Suppressor macrophage treated with lipopolysaccharide for 4 hours (primary cell): ENCODE data around the gene ODF4.

Experiments used
- DNase-seq: peaks from one replicate; pipeline ENCODE4 v3.0.0-alpha.2; 2020

Gene ODF4, protein sequence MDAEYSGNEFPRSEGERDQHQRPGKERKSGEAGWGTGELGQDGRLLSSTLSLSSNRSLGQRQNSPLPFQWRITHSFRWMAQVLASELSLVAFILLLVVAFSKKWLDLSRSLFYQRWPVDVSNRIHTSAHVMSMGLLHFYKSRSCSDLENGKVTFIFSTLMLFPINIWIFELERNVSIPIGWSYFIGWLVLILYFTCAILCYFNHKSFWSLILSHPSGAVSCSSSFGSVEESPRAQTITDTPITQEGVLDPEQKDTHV

DNA sequence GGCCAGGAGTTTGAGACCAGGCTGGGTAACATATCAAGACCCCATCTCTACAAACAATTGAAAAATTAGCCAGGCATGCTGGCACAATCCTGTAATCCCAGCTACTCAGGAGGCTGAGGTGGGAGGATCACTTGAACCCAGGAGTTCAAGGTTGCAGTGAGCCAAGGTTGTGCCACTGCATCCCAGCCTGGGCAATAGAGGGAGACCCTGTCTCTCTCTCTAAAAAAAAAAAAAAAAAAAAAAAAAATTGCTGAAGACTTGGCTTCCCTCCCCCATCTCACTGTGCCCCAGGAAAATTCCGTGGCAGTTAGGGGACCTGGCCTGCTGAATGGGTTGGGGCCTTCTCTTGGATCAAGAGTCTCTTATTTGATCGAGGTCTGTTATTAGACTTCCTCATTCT is at the start of gene ODF4:
ODF4 (plus strand) TSS at position 301 of the 400 bp plus-strand sequence. CDS start 212 bp downstream, outside the sequence.
- no peak for DNase-seq

GRCh38 chr17:8290043-8290442 is 49.6 kb upstream of the ODF4 start:
- no peak for DNase-seq

- DNase-seq = peak; percentile 51
Observed at GRCh38 chr17:8292639-8293395, 46.8 kb upstream of the ODF4 start.

- no peak for DNase-seq
Observed at GRCh38 chr17:8294361-8294760, 45.3 kb upstream of the ODF4 start.

DNA sequence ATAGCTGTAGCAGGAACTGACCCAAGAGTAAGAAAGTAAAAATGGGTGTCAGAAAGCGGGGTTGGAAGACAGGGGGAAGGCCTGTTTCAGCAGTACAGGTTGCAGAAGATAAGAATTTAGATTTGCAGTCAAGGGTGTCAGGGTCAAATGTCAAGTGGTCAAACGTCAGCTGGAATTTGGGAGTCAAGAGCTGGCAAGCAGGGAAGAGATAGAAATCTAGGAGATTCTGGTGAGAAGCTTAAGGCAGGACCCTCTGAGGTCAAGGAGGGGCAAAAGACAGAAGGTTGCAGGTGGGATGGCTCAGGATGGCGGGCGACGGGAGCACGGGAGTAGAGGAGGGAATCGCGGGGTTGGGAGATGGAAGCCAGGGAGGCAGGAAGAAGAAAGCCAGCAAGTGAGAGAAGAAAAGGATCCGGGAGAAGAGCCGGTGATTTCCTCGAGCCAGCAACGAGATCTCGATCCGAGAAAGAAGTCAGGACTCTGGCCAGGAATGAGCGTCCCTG is 44.8 kb upstream of the ODF4 start:
- DNase-seq = no peak

GRCh38 chr17:8300226-8300625 is 39.4 kb upstream of the ODF4 start:
- DNase-seq = no peak

- DNase-seq = peak; percentile 75
Observed at GRCh38 chr17:8300627-8301242, 38.9 kb upstream of the ODF4 start.

GRCh38 chr17:8310601-8311123 is 29.0 kb upstream of the ODF4 start:
- DNase-seq = no peak

- DNase-seq = no peak
Observed at GRCh38 chr17:8311131-8311790, 28.4 kb upstream of the ODF4 start.

- DNase-seq = no peak
Observed at GRCh38 chr17:8312251-8312650, 27.4 kb upstream of the ODF4 start.

GRCh38 chr17:8312726-8313600 is 26.7 kb upstream of the ODF4 start:
- no peak for DNase-seq

DNA sequence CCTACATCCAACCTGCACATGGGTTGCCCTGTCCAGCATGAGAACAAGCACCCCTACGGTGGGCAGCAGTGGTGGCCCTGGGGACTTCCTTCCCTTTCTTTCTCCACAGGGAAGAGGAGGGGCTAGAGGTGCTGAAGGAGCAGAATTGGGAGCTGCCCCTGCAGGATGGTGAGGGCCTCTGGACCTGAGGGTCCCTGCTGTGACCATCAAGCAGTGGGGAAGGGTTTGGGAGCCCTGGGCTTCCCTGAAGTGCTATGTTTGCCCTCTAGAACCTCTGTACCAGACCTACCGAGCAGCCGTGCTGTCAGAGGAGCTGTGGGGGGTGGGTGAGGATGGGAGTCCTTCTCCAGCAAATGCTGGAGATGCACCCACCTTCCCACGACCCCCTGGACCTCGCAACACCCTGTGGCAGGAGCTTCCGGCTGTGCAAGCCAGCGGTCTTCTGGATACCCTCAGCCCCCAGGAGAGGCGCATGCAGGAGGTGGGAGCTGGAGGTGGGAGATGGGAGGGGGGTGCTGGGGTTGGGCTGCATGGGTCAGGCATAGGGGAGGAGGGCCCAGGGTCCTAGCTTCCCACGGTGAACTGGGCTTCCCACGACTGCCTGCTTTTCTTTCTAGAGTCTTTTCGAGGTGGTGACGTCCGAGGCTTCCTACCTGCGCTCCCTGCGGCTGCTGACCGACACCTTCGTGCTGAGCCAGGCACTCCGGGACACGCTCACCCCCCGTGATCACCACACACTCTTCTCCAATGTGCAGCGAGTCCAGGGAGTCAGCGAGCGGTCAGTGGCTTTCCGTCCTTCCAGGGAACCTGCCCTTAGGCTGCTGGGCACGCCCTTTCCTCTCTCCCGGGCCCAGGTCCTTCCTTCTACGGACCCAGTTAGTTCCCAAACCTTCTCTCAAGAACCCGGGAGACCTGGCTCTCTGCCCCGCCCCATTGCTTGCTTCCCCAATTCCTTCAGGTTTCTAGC is 24.6 kb upstream of the ODF4 start:
- DNase-seq = no peak

DNA sequence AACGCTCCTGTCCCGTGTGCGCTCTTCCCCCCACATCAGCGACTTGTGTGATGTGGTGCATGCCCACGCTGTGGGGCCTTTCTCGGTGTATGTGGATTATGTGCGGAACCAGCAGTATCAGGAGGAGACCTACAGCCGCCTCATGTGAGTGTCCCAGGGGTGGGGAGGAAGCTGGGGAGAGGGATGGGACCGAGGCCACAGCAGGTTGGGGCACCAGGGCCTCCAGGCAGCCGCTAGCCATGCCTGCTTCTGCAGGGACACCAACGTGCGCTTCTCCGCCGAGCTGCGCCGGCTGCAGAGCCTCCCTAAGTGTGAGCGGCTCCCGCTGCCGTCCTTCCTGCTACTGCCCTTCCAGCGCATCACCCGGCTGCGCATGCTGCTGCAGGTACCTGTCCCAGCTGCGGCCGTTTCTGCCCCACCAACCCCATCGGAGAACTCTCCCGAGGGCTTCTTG is 23.8 kb upstream of the ODF4 start:
- DNase-seq = no peak

GRCh38 chr17:8318010-8318935 is 21.4 kb upstream of the ODF4 start:
- no peak for DNase-seq

DNA sequence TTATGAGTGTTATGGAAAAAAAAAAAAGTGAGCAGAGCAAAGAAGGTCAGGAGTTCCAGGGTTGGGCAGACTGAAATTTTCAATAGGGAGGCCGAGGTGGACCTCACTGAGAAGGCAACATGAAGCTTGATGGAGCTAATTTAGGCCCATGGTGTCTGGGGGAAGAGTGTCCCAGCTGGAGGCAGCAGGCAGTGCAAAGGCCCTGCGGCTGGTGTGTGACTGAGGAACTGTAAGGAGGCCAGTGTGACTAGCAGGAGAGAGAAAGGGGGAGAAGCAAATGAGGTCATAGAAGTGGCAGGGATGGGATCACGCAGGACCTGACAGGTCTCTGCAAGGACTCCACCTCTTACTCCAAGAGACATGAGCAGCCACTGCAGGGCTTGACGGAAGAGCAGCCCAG is 19.4 kb upstream of the ODF4 start:
- no peak for DNase-seq

DNA sequence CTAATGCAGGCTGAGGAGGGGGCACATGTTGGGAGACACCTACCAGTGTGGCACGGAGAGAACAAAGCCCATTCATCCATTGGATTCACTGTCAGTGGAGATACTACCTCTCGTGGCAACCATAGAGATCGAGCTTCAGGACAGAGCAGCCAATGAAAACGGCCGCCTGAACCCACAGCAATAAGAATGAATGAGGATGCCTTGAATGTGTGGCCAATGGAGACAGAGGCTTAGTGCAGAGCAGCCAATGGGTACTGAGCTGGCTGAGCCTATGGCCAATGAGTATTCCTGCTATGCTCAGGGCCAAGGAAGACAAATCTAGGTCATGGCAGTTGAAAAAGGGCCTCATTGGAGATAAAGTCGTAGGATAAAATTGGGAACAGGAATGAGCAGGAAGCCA is 18.6 kb upstream of the ODF4 start:
- no peak for DNase-seq

DNA sequence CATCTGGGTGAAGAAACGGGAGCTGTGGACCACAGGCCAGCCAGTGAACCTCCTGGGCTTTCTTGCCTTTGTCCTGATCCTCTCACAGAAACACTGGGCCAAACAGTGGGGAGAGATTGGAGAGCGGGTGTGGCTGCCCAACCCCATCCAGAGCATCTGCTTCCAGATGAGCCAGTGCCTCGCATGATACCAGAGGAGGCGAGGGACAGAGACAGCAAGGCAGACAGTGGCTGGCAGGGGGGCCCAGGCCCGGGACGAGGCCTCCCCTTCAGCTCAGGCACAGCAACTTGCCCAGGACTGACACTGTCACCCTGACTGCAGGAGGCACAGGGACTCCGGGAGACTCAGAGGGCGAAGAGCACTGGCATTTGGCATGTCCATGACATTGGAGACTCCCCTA is 17.6 kb upstream of the ODF4 start:
- DNase-seq = no peak

DNA sequence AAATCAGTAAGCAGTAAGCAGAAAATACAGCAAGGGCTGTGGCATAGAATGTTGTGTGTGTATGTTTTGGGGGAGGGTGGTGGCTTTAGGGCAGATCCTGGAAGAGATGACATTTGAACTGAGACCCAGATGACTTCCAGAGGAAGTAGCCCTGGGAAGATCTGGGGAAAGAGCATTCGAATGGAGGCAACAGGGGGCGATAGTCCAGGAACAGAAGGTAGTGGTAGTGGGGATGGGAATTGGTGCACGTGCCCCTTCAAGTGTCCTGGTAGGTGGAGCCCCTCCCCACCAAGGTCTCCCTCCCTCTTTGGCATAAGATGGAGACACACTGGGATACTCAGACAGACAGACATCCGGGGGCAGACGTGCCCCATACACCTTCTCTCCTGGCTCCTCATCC is 15.5 kb upstream of the ODF4 start:
- DNase-seq = no peak

- peak; percentile 19 for DNase-seq
Observed at GRCh38 chr17:8324923-8325322, 14.7 kb upstream of the ODF4 start.
